Motor neuron (in vitro differentiated cells): ENCODE results near the gene ELOA. TPM values are rescaled to one million over a fixed set of nuclear protein-coding genes. Genes with fewer than 3 reads are reported as not detected.

ENCODE experiments used
- ATAC-seq, 8 experiments: fragments of 200-7000 bp; cut with Tn5 transposase; replicated peaks in 6 of 8; 2 replicates each; pipeline ENCODE4 v1.8.0; 2021; ENCODE audit warnings: mild to moderate bottlenecking in 8 of 8, moderate library complexity in 8 of 8
- H3K27ac ChIP-seq, 2 donors: fragments of 250-450 bp; sonication (Bioruptor Pico); 2 replicates each; pipeline ENCODE4 v1.9.0; 2021; ENCODE audit warnings: antibody characterized with exemption in 2 of 2, mild to moderate bottlenecking in 2 of 2, moderate library complexity in 1 of 2
- H3K4me1 ChIP-seq, 2 donors: fragments of 250-450 bp; sonication (Bioruptor Pico); replicated peaks in 1 of 2; 2 replicates each; pipeline ENCODE4 v1.6.1; 2021; ENCODE audit warnings: antibody characterized with exemption in 2 of 2, mild to moderate bottlenecking in 2 of 2, moderate library complexity in 1 of 2
- H3K4me3 ChIP-seq, 5 donors: fragments of 250-450 bp; sonication (Bioruptor Pico); 2 replicates each; pipeline ENCODE4 v1.9.0; 2021; ENCODE audit warnings: antibody characterized with exemption in 5 of 5, mild to moderate bottlenecking in 5 of 5, moderate library complexity in 4 of 5
- WGBS, 10 experiments: fragments of 450-650 bp; shearing (Covaris generic); methylation state at CpG; one replicate each; pipeline ENCODE4 v1.0.0; 2022; 5-methylcytosine and 5-hydroxymethylcytosine counted together
- in situ Hi-C, 9 experiments: fragments of 400-800 bp; cut with MboI; loops; one replicate each; pipeline ENCODE4 v1.15.0; 2021; ENCODE audit warnings: low sequenced_read_pairs in 9 of 9, low pct_unique_long_range_greater_than_20kb in 2 of 9; ENCODE audit not compliant: unreplicated experiment in 9 of 9
- total RNA-seq, 8 experiments: library from RNA; unstranded; fragments of 300-600 nt; gene quantifications; 2 replicates each; pipeline versions ENCODE4 v1.2.3 to v1.2.4, GENCODE V29; 2022

ELOA gene
- total RNA-seq, 8 experiments from 2014 or later = 28.5 to 54.9 (median 37.2) TPM

DNA sequence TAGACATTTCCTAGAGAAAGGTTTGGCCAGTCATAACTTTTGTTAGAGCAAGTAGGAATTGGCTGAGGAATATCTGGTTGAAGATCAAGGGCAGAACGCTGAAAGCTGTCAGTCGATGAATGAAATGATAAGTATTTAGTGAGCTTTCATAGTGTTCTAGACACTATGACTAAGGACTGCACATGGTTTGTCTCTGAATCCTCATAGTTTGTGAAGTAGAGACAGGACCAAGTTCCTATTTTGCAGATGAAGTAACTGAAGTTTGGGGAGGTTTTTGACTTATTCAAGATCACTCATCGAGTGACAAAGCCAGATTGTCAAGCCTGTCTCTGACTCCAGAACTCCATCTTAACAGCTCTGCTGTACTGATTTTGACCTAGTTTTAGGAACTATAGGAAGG lies 4.7 kb downstream of the ELOA start:
- ATAC-seq = no peak
- Histone ChIP-seq H3K4me3 (no peak overlapping the region), H3K4me1 (peaks cover 9 to 15% of the 10 kb centered on the region in 2 donors), H3K27ac (no peak overlapping the region)
- WGBS, 10 experiments = 48 to 96% (median 85%) methylated on average over 1 to 3 of the region's 3 CpGs
- in situ Hi-C loops = no loop called here

DNA sequence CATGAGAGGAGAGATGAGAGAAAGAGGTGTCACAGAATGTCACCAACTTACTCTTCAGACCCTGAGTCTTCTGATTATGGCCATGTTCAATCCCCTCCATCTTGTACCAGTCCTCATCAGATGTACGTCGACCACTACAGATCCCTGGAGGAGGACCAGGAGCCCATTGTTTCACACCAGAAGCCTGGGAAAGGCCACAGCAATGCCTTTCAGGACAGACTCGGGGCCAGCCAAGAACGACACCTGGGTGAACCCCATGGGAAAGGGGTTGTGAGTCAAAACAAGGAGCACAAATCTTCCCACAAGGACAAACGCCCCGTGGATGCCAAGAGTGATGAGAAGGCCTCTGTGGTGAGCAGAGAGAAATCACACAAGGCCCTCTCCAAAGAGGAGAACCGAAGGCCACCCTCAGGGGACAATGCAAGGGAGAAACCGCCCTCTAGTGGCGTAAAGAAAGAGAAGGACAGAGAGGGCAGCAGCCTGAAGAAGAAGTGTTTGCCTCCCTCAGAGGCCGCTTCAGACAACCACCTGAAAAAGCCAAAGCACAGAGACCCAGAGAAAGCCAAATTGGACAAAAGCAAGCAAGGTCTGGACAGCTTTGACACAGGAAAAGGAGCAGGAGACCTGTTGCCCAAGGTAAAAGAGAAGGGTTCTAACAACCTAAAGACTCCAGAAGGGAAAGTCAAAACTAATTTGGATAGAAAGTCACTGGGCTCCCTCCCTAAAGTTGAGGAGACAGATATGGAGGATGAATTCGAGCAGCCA lies 8.0 kb downstream of the ELOA start:
- in situ Hi-C loops = no loop called here
- WGBS, 10 experiments = 47 to 100% (median 78%) methylated on average over 1 to 10 of the region's 11 CpGs; no CpG with 5 or more reads in 1 of the 10 experiments
- Histone ChIP-seq H3K4me1 (no peaks in the 10 kb centered on the region), H3K4me3 (no peak overlapping the region), H3K27ac (no peak overlapping the region)
- peak in 7 of 8 experiments; percentile 23 to 89 (median 65) for ATAC-seq

DNA sequence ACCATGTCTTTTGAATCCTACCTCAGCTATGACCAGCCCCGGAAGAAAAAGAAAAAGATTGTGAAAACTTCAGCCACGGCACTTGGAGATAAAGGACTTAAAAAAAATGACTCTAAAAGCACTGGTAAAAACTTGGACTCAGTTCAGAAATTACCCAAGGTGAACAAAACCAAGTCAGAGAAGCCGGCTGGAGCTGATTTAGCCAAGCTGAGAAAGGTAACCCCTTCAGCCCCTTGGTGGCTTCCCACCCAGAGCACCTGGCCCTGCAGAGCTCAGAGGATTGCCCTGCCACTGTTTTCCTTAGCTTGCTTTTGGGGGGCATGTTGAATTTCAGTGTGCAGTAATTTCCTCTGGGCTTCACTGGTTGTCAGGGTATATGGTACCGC lies 8.5 kb downstream of the ELOA start:
- no peak overlapping the region for H3K4me3 ChIP-seq
- no peak for ATAC-seq
- no peak overlapping the region for H3K27ac ChIP-seq
- H3K4me1 ChIP-seq = no peaks in the 10 kb centered on the region
- WGBS, 10 experiments = 70 to 100% (median 93%) methylated on average over 2 to 4 of the region's 4 CpGs; no CpG with 5 or more reads in 1 of the 10 experiments
- in situ Hi-C loops = no loop called here

- in situ Hi-C loops = no loop called here
- no peak overlapping the region for H3K27ac ChIP-seq
- WGBS, 10 experiments = 100% methylated on average over 1 of the region's 1 CpG; no CpG with 5 or more reads in 7 of the 10 experiments
These were observed 9.6 kb downstream of the ELOA start for GRCh38 chr1:23752909-23753308.

DNA sequence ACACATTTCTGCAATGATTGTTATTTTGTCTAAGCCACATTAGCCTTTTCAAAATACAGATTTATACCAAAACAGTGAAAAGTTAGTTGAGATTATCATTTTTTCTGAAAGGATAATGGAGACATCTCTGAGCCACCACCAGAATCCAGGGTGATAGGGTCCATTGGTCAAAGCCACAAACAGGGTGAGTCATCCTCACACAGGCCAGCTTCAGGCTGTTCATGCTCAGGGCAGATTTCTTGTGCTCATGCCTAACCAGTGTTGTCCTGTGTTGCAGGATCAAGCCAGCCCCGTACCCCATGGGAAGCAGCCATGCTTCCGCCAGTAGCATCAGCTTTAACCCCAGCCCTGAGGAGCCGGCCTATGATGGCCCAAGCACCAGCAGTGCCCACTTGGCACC lies 13.4 kb downstream of the ELOA start:
- Histone ChIP-seq H3K4me1 (no peaks in the 10 kb centered on the region), H3K27ac (no peak overlapping the region), H3K4me3 (no peak overlapping the region)
- peak in 3 of 8 experiments; percentile 30 to 45 (median 32) for ATAC-seq
- WGBS, 10 experiments = 93 to 100% (median 94%) methylated on average over 3 of the region's 3 CpGs; no CpG with 5 or more reads in 6 of the 10 experiments
- in situ Hi-C loops = no loop called here

More at GRCh38 chr1:23752909-23753308, 9.6 kb downstream of the ELOA start:
- Histone ChIP-seq H3K4me3 (no peak overlapping the region), H3K4me1 (no peaks in the 10 kb centered on the region)
- ATAC-seq = no peak

DNA sequence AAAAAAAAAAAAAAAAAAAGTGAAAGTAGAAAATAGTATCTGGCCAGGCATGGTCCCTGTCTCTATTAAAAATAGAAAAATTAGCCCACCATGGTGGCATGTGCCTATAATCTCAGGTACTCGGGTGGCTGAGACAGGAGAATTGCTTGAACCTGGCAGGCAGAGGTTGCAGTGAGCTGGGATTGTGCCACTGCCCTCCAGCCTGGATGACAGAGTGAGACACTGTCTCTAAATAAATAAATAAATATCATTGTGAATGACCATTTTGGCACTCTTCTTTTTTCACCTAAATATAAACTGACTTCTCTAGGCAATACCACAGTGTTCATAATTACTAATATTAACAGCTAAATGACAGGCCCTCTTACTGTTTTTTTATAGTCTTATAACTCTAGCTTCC lies 14.5 kb downstream of the ELOA start:
- no peak overlapping the region for H3K4me3 ChIP-seq
- no peaks in the 10 kb centered on the region for H3K4me1 ChIP-seq
- H3K27ac ChIP-seq = no peak overlapping the region
- in situ Hi-C loops = no loop called here
- ATAC-seq = no peak
- WGBS, 10 experiments = 90 to 100% (median 100%) methylated on average over 1 of the region's 1 CpG; no CpG with 5 or more reads in 5 of the 10 experiments

GRCh38 chr1:23759277-23759676 lies 16.0 kb downstream of the ELOA start:
- no peak overlapping the region for H3K4me3 ChIP-seq
- peak in 4 of 8 experiments; percentile 33 to 48 (median 36) for ATAC-seq
- in situ Hi-C loops = no loop called here
- H3K27ac ChIP-seq = no peak overlapping the region
- 57 to 100% (median 79%) methylated on average over 1 to 4 of the region's 4 CpGs; no CpG with 5 or more reads in 2 of the 10 experiments for WGBS, 10 experiments
- no peaks in the 10 kb centered on the region for H3K4me1 ChIP-seq

- 14 to 100% (median 77%) methylated on average over 1 to 7 of the region's 7 CpGs for WGBS, 10 experiments
- ATAC-seq = peak in 3 of 8 experiments; percentile 38 to 90 (median 85)
- Histone ChIP-seq H3K4me3 (no peak overlapping the region), H3K27ac (no peak overlapping the region), H3K4me1 (no peaks in the 10 kb centered on the region)
- in situ Hi-C loops = no loop called here
These were observed 19.8 kb downstream of the ELOA start for GRCh38 chr1:23763041-23763577.

DNA sequence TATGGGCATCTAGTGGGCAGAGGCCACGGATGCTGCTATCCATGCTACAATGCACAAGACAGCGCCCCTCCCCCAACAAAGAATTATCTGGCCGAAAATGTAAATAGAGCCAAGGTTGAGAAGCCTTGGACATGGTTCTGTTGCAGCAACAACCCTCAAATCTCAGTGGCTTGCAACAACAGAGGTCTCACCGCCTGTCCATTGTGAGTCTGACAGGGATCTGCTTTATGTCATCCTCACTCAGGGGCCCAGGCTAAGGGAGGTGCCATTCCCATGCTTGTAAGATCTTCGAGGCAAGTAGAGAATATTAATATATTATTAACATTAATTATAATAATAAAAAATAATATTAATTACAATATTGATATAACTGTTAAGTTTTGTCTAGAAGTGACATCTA lies 25.5 kb downstream of the ELOA start:
- 57 to 100% (median 86%) methylated on average over 1 to 5 of the region's 5 CpGs; no CpG with 5 or more reads in 1 of the 10 experiments for WGBS, 10 experiments
- in situ Hi-C loops = no loop called here

DNA sequence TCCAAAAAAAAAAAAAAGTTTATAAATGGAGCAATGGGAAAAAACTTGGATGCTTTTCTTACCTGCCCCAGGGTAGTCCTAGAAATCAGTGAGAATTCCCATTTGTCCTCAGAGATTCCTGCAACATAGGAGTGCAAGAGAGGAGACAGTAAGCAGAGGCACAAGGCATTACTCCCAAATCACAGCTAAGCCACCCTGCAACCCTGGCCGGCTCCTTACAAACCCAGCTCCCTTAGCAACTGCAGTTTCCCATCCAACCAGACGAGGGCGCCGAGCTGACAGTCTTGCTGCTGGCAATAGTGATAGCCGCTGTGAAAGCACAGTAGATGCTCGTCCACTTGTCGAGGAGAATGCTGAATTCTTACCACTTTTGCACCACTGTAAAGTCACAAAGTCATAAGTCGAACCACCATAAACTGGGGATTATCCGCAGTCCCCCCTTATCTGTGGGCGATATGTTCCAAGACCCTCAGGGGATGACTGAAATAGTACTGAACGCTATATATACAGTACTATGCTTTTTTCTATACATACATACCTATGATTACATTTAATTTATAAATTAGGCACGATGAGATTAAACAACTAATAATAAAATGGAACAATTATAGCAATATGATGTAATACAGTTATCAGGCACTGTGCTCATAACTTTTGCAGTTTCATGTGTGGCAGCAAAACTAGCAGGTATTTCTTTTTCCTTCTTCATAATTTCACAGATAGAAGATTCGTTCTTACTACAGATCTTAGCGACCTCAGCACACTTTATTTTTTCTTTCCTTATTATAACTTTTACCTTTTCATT lies 29.0 kb downstream of the ELOA start:
- WGBS, 10 experiments = 7 to 36% (median 13%) methylated on average over 3 to 14 of the region's 14 CpGs

More for the DNA sequence above, 25.5 kb downstream of the ELOA start:
- ATAC-seq = no peak
- Histone ChIP-seq H3K4me1 (peaks cover 0 to 2% of the 10 kb centered on the region in 2 donors), H3K27ac (no peak overlapping the region), H3K4me3 (no peak overlapping the region)

DNA sequence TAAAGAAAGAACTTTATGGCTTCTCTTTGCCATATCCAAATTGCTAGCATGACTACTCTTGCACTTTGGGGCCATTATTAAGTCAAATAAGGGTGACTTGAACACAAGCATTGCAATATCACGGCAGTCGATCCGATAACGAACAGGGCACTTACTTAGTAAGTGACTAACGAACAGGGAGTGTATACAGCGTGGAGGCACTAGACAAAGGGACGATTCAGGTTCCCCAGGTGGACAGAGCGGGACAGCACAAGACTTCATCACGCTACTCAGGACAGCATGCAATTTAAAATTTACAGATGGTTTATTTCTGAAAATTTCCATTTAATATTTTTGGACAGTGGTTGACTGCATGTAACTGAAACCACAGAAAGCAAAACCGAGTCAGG lies 29.6 kb downstream of the ELOA start:
- no peak overlapping the region for H3K27ac ChIP-seq
- no peak for ATAC-seq
- 7 to 100% (median 78%) methylated on average over 2 to 10 of the region's 10 CpGs for WGBS, 10 experiments
- in situ Hi-C loops = no loop called here
- peaks cover 6 to 12% of the 10 kb centered on the region in 2 donors for H3K4me1 ChIP-seq
- H3K4me3 ChIP-seq = no peak overlapping the region

More for the DNA sequence above, 29.0 kb downstream of the ELOA start:
- peak; percentile 90 to 99 (median 96) for ATAC-seq
- in situ Hi-C loops = no loop called here
- H3K27ac ChIP-seq = no peak overlapping the region
- peaks cover 2 to 9% of the 10 kb centered on the region in 2 donors for H3K4me1 ChIP-seq
- H3K4me3 ChIP-seq = no peak overlapping the region

GRCh38 chr1:23774174-23774880 lies 31.1 kb downstream of the ELOA start:
- WGBS, 10 experiments = 0 to 88% (median 71%) methylated on average over 1 to 6 of the region's 6 CpGs
- H3K4me1 ChIP-seq = peaks cover 9 to 17% of the 10 kb centered on the region in 2 donors
- H3K27ac ChIP-seq = no peak overlapping the region
- H3K4me3 ChIP-seq = no peak overlapping the region
- no peak for ATAC-seq
- in situ Hi-C loops = no loop called here
